ENCODE results near the gene LTB4R.

GRCh38 chr14:24283796-24284460, 27.4 kb upstream of the LTB4R start:
- TF ChIP-seq CTCF (conservative IDR thresholded peaks at IDR 0.05 in 1 of 2, IDR thresholded peaks at IDR 0.05 in 1 of 2; ENCODE audit: low read depth in 1 of 2, low read length in 2 of 2) = no peak
- no peak for TF ChIP-seq EZH2 (IDR thresholded peaks at IDR 0.05; ENCODE audit: low read length, missing control alignments)

Measured in fibroblast of lung (primary cell).